SK-N-SH treated with all-trans-retinoic acid at 6 μM for 48 hours (cell line): Measurements from ENCODE around the gene ACO1.

Experiments used
- ATAC-seq: fragments of 200-7000 bp; cut with Tn5 transposase; 3 replicates; pipeline ENCODE4 v1.9.1; 2020; ENCODE audit warnings: mild to moderate bottlenecking, moderate library complexity
- ARNTL ChIP-seq: fragments of 450-650 bp; formaldehyde crosslinking; IDR thresholded peaks from 2 replicates; pipeline ENCODE4 v1.5.0; 2020; ENCODE audit warnings: low read depth, mild to moderate bottlenecking, moderate library complexity, borderline replicate concordance
- BACH2 ChIP-seq: fragments of 250-450 bp; sonication (Bioruptor Pico); IDR thresholded peaks from 2 replicates; pipeline ENCODE4 v1.9.0; 2021; ENCODE audit warnings: mild to moderate bottlenecking, borderline replicate concordance
- CSDC2 ChIP-seq: fragments of 250-450 bp; sonication (Bioruptor Pico); IDR thresholded peaks from 2 replicates; pipeline ENCODE4 v1.5.0; 2020; ENCODE audit warnings: mild to moderate bottlenecking, moderate library complexity
- GLIS3 ChIP-seq: fragments of 250-450 bp; sonication (Bioruptor Pico); IDR thresholded peaks from 2 replicates; pipeline ENCODE4 v1.5.0; 2020; ENCODE audit warnings: mild to moderate bottlenecking, moderate library complexity
- ISL1 ChIP-seq: fragments of 250-450 bp; sonication (Bioruptor Pico); IDR thresholded peaks from 2 replicates; pipeline ENCODE4 v2.1.2; 2022; ENCODE audit warnings: mild to moderate bottlenecking, moderate library complexity
- OSR1 ChIP-seq: fragments of 250-450 bp; sonication (Bioruptor Pico); IDR thresholded peaks from 2 replicates; pipeline ENCODE4 v1.8.0; 2022; ENCODE audit warnings: moderate library complexity, mild to moderate bottlenecking, inconsistent platforms
- POU6F1 ChIP-seq: fragments of 250-450 bp; sonication (Bioruptor Pico); IDR thresholded peaks from 2 replicates; pipeline ENCODE4 v1.8.0; 2021; ENCODE audit warnings: low read depth, mild to moderate bottlenecking, moderate library complexity, borderline replicate concordance
- PPARA ChIP-seq: fragments of 250-450 bp; sonication (Bioruptor Pico); IDR thresholded peaks from 2 replicates; pipeline ENCODE4 v1.5.0; 2020; ENCODE audit warnings: mild to moderate bottlenecking, borderline replicate concordance
- TCF4 ChIP-seq: fragments of 250-450 bp; sonication (Bioruptor Pico); IDR thresholded peaks from 2 replicates; pipeline ENCODE4 v1.8.0; 2021; ENCODE audit warnings: mild to moderate bottlenecking, moderate library complexity, borderline replicate concordance
- TOX ChIP-seq: fragments of 250-450 bp; sonication (Bioruptor Pico); IDR thresholded peaks from 2 replicates; pipeline ENCODE4 v1.8.0; 2021; ENCODE audit warnings: mild to moderate bottlenecking, moderate library complexity, borderline replicate concordance
- TSHZ2 ChIP-seq: fragments of 250-450 bp; sonication (Bioruptor Pico); IDR thresholded peaks from 2 replicates; pipeline ENCODE4 v1.5.0; 2020; ENCODE audit warnings: mild to moderate bottlenecking, moderate library complexity
- ZC3H10 ChIP-seq: fragments of 250-450 bp; sonication (Bioruptor Pico); IDR thresholded peaks from 2 replicates; pipeline ENCODE4 v1.5.1; 2021; ENCODE audit warnings: mild to moderate bottlenecking, moderate library complexity
- ZFP30 ChIP-seq: fragments of 450-650 bp; formaldehyde crosslinking; IDR thresholded peaks from 2 replicates; pipeline ENCODE4 v1.5.0; 2022; ENCODE audit warnings: mild to moderate bottlenecking, moderate library complexity
- ZNF565 ChIP-seq: fragments of 450-650 bp; formaldehyde crosslinking; conservative IDR thresholded peaks from 2 replicates; pipeline ENCODE4 v1.5.0; 2020; ENCODE audit warnings: low read depth, mild to moderate bottlenecking, moderate library complexity
- ZNF70 ChIP-seq: fragments of 450-650 bp; formaldehyde crosslinking; IDR thresholded peaks from 2 replicates; pipeline ENCODE4 v1.5.0; 2020; ENCODE audit warnings: mild to moderate bottlenecking, moderate library complexity
- ZNF8 ChIP-seq: fragments of 450-650 bp; formaldehyde crosslinking; IDR thresholded peaks from 2 replicates; pipeline ENCODE4 v1.5.0; 2020; ENCODE audit warnings: mild to moderate bottlenecking, moderate library complexity
- TF ChIP-seq, protein P1 (sequence below): fragments of 250-450 bp; sonication (Bioruptor Pico); IDR thresholded peaks from 2 replicates; pipeline ENCODE4 v1.8.0; 2020; ENCODE audit warnings: mild to moderate bottlenecking, moderate library complexity, borderline replicate concordance

ACO1 gene

DNA sequence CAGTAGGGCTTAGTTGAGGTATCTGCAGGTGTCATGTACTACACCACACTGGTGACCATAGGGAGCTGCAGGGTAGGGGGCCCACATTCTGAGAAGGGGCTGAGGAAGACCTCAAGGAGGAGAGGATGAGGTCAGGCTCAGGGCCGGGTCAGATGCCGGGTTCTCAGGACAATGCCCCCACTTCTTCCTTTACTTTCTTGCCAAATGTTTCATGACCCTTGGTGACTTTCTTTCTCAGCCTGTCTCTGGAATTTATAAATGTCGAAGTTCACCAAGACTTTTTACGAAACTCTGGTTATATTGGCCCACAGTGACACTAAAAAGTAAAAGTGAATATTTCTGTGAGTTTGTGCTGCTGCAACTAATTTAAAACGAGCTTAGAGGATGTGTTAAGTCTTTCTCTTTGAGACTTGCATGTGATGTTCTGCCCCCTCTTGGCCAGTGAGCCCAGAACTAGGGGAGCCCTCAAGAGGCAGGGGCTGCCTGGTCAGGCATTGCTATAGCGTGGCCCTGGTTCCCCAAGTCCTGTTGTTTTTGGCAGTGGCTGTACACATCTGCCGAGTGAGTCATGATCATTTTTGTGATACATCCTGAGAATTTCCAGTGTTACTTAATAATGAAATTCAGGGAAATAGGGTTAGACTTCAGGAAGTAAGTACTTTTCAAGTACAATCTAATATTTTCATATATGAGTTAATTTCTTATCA, 11.2 kb downstream of the ACO1 start:
- no peak for TF ChIP-seq ZC3H10
- TF ChIP-seq ZFP30 (CRISPR knock-in tag) = no peak
- TF ChIP-seq TCF4 (CRISPR knock-in tag) = peak; percentile 69; the same call in 1 of the 2 replicates
- ATAC-seq = peak; percentile 94

DNA sequence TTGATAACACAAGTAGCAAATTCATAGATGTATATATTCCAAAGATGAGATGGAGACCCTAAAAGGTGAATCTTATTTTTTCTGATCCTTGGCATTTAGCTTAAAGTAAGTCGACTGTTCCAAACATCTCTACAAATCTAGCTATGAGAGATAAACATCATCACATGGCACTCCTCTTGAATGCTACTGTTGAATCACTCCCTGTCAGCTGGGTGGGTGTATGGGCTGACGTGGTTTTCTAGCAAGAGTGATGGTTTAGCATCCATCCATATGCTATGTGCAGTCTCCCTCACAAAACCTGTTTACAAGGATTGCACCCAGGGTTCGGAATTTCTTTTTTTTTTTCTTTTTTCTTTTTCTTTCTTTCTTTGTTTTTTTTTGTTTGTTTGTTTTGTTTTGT, 13.8 kb downstream of the ACO1 start:
- TF ChIP-seq TOX (no peak), PPARA (CRISPR knock-in tag) (no peak), ZNF565 (CRISPR knock-in tag) (no peak), GLIS3 (CRISPR knock-in tag) (no peak), TCF4 (CRISPR knock-in tag) (no peak), BACH2 (CRISPR knock-in tag) (no peak), ZNF8 (CRISPR knock-in tag) (no peak), ISL1 (CRISPR knock-in tag) (no peak), CSDC2 (CRISPR knock-in tag) (no peak), OSR1 (CRISPR knock-in tag) (no peak)
- TF ChIP-seq, protein P1, sequence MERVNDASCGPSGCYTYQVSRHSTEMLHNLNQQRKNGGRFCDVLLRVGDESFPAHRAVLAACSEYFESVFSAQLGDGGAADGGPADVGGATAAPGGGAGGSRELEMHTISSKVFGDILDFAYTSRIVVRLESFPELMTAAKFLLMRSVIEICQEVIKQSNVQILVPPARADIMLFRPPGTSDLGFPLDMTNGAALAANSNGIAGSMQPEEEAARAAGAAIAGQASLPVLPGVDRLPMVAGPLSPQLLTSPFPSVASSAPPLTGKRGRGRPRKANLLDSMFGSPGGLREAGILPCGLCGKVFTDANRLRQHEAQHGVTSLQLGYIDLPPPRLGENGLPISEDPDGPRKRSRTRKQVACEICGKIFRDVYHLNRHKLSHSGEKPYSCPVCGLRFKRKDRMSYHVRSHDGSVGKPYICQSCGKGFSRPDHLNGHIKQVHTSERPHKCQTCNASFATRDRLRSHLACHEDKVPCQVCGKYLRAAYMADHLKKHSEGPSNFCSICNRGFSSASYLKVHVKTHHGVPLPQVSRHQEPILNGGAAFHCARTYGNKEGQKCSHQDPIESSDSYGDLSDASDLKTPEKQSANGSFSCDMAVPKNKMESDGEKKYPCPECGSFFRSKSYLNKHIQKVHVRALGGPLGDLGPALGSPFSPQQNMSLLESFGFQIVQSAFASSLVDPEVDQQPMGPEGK (CRISPR knock-in tag) = no peak
- no peak for ATAC-seq

DNA sequence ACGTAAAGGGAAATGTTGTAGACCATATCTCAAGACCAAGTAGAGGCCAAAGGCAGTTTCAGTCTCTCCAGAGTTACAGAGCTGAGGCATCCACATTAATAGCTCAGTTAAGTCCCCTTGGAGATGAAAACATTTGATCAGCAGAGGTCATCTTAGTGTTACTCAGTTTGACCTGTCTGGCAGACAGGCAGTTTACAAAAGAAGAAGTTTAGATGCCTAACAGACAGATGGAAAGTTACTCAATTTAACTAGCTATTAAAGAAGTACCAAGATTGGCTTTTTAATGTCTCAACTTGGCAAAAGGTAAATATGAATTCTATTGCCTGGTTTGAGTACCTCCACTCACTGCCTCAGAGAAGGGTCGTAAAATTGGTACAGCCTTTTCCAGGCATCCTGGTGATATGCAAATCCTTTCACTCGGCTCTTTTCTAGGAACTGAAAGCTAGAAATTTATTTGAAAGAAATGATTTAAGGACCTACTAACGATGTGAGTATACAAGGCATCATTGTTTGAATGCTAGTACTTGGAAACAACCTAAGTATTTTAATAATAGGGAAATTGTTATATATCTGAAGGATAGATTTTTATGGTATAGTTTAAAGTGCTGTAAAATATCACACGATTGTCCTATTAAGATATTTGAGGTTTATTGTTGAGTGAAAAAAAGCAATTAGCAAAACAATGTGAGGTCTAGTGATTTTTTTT, 14.8 kb downstream of the ACO1 start:
- no peak for TF ChIP-seq POU6F1 (CRISPR knock-in tag)
- no peak for TF ChIP-seq ARNTL (CRISPR knock-in tag)
- TF ChIP-seq ZNF70 (CRISPR knock-in tag) = no peak
- TF ChIP-seq ZNF8 (CRISPR knock-in tag) = no peak
- no peak for TF ChIP-seq TSHZ2
- TF ChIP-seq ZFP30 (CRISPR knock-in tag) = no peak
- TF ChIP-seq BACH2 (CRISPR knock-in tag) = no peak
- ATAC-seq = no peak

DNA sequence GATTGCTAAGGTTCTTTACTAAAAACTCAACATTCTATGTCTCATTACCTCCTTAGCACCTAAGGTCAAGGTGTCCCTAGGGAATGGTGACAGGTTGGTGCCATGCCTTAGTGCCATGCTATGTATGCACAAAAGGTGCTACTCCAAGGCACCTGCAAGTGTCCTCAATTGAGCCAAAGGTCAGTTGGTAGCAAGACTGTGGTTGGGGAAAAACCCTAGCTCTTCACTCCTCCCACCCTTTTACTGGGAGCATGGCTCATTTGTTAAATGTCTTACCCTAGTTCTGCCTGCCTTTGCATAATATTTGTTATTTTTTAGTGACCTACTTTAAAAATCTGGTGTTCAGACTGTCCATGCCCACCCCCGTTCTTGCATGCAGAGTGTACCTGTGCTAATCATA, 17.0 kb downstream of the ACO1 start:
- TF ChIP-seq ZFP30 (CRISPR knock-in tag) (no peak), BACH2 (CRISPR knock-in tag) (no peak), CSDC2 (CRISPR knock-in tag) (no peak)
- TF ChIP-seq, protein P1 (CRISPR knock-in tag) = no peak
- no peak for ATAC-seq
